Measurements from ENCODE around the gene UBN1. TPM values are rescaled to one million over a fixed set of nuclear protein-coding genes. Genes with fewer than 3 reads are reported as not detected.
A peak's percentile ranks its signal among the peaks of the same experiment; 100 is the strongest.

UBN1 gene
- total RNA-seq, 1 donor: 37.7 TPM

DNA sequence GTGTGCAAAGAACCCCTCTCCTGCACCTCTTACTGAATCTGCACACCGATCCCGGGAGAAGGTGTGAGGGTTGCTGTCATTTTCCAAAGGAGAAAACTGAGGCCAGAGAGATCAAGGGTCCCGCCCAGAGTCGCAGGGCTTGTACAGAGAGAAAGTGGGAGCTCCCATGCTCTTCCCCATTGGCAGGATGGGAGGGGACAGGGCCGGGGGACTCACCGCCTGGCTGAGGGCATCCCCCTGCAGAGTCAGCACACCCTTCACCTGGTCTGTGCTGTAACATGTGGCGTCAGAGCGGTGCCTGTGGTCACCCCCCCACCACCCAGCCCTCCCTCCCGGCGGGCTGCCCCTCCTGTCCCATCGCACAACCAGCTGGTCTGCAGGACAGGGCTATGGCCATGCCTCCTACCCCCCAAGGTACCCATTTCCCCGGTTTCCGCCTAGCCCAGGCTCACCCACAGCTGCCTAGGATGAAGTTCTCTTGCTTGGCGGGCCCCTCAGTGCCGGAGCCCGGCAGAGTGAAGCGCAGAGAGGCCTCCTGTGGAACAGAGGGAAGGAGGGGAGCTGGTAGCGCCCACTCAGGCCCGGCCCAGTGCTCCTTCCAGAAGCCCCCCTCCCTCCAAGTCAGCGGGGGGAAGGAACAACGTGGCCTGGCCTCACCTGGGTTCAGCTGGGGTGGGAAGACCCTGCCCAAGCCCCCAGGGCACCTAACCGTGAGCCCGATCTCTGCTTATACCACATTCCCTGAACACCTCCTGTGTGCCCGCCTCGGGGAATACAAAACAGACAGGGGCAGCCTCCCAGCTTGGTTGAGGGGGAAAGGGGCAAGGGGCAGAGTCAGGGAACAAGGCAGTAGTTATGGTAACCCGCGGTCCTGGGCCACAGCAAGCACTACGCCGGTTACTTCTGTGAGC, 46.0 kb upstream of the UBN1 start:
- no peak for DNase-seq (ENCODE audit: low read depth)
- H3K4me3 ChIP-seq (ENCODE audit: low read depth, low read length): peak overlapping the region; percentile 83
- TF ChIP-seq, protein P1, sequence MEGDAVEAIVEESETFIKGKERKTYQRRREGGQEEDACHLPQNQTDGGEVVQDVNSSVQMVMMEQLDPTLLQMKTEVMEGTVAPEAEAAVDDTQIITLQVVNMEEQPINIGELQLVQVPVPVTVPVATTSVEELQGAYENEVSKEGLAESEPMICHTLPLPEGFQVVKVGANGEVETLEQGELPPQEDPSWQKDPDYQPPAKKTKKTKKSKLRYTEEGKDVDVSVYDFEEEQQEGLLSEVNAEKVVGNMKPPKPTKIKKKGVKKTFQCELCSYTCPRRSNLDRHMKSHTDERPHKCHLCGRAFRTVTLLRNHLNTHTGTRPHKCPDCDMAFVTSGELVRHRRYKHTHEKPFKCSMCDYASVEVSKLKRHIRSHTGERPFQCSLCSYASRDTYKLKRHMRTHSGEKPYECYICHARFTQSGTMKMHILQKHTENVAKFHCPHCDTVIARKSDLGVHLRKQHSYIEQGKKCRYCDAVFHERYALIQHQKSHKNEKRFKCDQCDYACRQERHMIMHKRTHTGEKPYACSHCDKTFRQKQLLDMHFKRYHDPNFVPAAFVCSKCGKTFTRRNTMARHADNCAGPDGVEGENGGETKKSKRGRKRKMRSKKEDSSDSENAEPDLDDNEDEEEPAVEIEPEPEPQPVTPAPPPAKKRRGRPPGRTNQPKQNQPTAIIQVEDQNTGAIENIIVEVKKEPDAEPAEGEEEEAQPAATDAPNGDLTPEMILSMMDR (IDR thresholded peaks at IDR 0.05; ENCODE audit: insufficient read depth, low read length): no peak

DNA sequence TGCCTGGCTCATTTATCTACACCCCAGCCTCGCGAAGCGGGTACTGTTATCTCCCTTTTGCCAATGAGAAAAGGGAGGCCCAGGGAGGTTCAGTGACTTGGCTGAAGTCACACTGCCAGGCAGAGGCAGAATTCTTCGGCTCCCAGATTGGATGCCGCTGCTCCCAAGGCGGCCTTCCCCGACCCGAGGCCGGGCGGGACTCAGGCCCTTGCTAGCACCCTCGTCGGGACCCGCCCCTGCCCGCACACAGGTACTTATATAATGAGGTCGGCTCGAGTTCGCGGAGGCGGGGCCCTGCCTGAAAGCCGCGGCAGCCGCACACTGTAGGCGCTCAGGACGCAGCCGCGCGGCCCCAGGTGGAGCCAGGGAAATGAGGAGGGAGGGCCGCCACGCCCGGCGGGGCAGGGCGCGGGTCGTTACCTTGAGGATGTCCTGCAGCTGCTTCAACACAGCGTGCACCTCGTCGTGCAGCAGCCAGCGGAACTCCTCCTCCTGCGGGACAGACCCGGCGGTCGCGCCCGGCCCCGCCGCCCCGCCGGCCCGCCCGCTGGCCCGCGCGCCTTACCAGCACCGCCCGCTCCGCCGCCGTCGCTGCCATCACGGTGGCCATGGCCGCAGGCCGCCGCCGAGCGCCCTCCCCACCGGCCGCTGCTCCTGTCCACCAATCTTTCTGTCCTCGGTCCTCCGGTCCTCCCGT, 45.2 kb upstream of the UBN1 start, which contains the start of gene ROGDI:
Gene ROGDI (minus strand): TSS at position 672 of the 697 bp plus-strand sequence. CDS start 62 bp downstream, at position 610.
- peak; percentile 51 for DNase-seq (ENCODE audit: low read depth)
- H3K4me3 ChIP-seq (ENCODE audit: low read depth, low read length): peak within 1 kb of the TSS; percentile 83
- TF ChIP-seq, protein P1 (IDR thresholded peaks at IDR 0.05; ENCODE audit: insufficient read depth, low read length): no peak

DNA sequence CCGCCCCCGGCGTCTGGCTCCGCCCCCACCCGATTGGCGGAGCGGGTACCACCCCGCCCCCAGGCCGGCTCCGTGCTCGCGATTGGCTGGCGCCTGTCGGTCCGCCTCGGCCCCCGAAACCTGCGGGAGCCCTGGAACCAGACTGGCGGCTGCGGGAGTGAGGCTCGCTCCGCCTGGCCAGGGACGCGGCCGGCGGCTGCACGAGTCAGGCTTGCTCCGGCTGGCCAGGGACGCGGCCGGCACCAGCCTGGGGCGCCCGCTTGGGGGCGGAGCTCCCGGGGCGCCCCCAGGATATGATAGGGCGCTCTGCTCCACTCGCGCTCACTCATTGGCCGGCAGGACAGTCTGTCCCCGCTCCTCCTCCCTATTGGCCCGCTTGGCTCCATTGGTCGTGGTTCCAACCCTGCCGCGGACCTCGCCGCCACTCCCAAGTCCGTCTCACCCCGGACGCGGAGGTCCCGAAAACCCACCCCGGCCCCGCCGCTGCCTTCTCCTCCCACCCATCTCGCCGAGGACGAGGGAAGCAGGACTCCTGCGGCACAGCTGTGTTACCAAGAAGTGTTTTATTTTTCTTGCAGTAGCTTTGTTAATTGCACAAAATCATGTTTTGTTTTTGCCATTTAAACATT, 44.5 kb upstream of the UBN1 start:
- TF ChIP-seq, protein P1 (IDR thresholded peaks at IDR 0.05; ENCODE audit: insufficient read depth, low read length): no peak
- peak; percentile 88 for DNase-seq (ENCODE audit: low read depth)

DNA sequence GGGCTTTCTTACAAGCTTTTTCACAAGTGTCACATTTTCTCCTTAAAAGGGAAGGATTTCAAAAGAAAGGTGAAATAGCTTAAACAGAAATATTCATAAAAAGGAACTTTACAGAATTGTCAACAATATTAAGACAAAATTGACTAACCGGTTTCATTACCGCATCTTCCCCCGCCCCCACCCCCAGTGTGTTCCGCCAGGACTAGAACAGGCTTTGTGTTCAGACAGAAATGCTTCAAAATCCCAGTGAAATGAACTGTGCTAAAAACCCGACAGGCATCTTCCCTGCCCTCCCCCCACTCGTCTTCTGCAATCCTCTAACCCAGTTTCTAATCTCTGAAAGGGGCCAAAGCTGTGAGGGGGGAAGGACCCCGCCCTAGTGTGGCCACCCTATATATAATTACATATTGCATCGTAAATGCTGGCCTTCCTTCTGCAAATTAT, 43.9 kb upstream of the UBN1 start:
- no peak overlapping the region for H3K4me3 ChIP-seq (ENCODE audit: low read depth, low read length)
- DNase-seq (ENCODE audit: low read depth): peak; percentile 17
- TF ChIP-seq, protein P1 (IDR thresholded peaks at IDR 0.05; ENCODE audit: insufficient read depth, low read length): no peak

More for the DNA sequence above, 44.5 kb upstream of the UBN1 start:
- peak overlapping the region; percentile 83 for H3K4me3 ChIP-seq (ENCODE audit: low read depth, low read length)

DNA sequence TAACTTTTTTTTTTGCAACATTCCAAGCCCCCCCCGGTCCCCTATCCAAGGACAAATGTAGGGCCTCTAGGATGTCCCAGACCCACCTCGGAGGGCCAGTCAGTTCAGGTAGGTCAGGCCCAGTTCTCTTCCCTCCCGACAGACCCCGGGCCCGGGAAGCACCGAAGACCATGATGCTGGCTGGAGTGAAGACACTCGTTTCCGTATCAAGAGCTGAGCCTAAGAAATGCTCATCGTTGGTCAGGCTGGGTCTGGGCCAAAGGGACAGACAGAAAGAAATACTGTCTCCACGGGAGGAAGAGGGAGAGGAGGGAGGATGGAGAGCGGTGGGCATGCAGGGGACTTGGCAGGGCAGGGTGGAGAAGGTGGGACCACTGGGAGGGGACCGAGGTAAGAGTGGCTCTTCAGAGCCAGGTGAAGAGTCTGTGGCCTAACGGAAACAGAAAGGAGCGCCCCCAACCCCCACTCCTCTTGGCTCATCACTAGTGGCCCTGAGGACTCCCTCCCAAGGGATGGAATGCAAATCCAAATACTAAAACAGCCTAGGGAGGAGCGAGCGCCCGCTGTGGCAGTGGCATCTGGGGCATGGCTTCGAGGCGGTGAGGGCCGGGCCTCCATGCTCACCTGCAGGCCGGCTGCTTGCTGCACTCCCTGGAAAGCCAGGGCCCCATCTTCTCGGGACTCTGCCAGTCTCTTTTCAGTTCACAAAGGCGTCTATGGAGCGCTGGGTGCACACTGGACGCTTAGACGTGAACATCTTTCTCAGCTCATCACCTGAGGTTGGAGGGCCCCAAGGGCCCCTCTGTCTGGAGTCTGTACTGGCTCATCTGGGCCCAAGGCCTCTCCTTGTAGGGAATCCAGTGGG, 43.2 kb upstream of the UBN1 start:
- TF ChIP-seq, protein P1 (IDR thresholded peaks at IDR 0.05; ENCODE audit: insufficient read depth, low read length): no peak
- DNase-seq (ENCODE audit: low read depth): no peak
- H3K4me3 ChIP-seq (ENCODE audit: low read depth, low read length): no peak overlapping the region

DNA sequence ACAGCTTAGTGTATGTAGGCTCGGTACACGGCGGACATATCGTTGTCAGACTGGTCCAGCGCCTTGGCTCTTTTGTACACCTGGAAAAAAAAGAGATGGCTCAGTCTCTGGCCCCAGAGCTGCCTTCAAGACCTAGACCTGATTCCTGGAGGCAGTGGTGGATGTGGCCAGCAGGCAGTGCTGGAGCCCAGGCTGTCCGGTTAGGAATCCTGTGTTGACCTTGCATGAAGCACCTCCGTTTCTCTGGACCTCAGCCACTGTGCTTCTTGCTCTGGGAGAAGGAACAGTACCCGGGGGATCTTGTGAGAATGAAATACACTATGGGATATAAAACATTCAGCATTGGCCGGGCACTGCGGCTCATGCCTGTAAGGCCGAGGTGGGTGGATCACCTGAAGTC, 42.0 kb upstream of the UBN1 start:
- no peak overlapping the region for H3K4me3 ChIP-seq (ENCODE audit: low read depth, low read length)
- TF ChIP-seq, protein P1 (IDR thresholded peaks at IDR 0.05; ENCODE audit: insufficient read depth, low read length): no peak
- DNase-seq (ENCODE audit: low read depth): no peak
